ENCODE data around the gene CLK4. TPM values are rescaled to one million over a fixed set of nuclear protein-coding genes. Genes with fewer than 3 reads are reported as not detected.
"Not testable (repeated sequence)": the region's sequence is repeated elsewhere in the genome, so short reads cannot be mapped to it uniquely, and the experiment has no call there.

CLK4 gene
- polyA plus RNA-seq, 1 donor from 2014 or later, result 31.1 TPM

DNA sequence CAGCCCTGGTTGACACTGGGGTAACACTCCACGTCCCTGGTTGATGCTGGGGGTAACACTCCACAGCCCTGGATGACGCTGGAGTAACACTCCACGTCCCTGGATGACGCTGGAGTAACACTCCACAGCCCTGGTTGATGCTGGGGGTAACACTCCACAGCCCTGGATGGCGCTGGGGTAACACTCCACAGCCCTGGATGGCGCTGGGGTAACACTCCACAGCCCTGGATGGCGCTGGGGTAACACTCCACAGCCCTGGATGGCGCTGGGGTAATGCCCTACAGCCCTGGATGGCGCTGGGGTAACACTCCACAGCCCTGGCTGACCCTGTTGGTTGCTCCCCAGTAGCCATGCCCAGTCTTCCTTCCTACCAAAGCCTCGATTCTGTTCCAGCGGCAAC is 41.4 kb downstream of the CLK4 start:
- H3K4me1 Mint-ChIP-seq, H3K27ac Mint-ChIP-seq, H3K4me3 Mint-ChIP-seq, H3K9me3 Mint-ChIP-seq, H3K36me3 Mint-ChIP-seq: not testable (repeated sequence)
- H3K27me3 Mint-ChIP-seq, result peaks cover 25% of the 10 kb centered on the region

DNA sequence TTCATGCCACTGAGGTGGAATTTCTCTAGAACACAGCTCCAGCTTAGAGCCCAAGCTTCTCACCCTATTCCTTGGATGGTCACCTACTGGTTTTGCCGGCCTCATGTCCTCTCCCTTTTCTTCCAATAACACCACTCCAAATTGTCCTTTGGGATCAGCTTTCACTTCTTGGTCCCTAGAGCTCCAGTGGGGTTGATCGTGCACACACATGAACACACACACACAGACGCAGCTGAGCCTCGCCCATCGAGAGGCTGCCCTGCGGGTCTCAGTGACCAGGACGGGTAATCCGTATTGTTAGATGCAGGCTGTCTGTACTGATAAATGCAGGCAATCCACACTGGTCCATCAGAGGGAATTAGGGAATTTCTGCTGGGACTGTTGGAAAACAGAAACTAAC is 43.6 kb downstream of the CLK4 start:
- Mint-ChIP-seq H3K36me3 (peaks cover 4% of the 10 kb centered on the region), H3K4me3 (no peak overlapping the region), H3K9me3 (no peaks in the 10 kb centered on the region), H3K27ac (no peak overlapping the region), H3K4me1 (no peaks in the 10 kb centered on the region), H3K27me3 (peaks cover 17% of the 10 kb centered on the region)

DNA sequence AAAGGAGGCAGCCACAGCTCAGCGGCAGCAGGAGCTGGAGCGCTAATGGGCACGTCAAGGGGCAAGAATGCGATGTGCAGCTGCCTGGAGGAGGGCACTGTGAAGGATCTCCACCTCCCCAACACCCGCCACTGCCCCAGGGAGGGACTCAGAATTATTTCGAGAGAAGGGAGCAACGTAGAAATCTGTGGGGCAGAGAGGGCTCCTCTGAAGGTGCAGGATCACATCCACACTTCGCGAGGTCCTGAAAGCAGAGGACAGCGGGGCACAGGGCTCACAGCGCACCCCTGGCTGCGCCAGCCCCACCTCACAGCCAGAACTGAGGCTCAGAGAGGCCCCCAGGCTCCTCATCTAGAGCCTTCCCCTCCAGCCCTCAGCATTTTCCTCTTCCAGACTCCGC is 44.6 kb downstream of the CLK4 start:
- H3K4me1 Mint-ChIP-seq, result no peaks in the 10 kb centered on the region
- no peak overlapping the region for H3K27ac Mint-ChIP-seq
- H3K27me3 Mint-ChIP-seq, result peaks cover 13% of the 10 kb centered on the region
- H3K9me3 Mint-ChIP-seq, result no peaks in the 10 kb centered on the region
- no peak overlapping the region for H3K4me3 Mint-ChIP-seq
- peaks cover 4% of the 10 kb centered on the region for H3K36me3 Mint-ChIP-seq

DNA sequence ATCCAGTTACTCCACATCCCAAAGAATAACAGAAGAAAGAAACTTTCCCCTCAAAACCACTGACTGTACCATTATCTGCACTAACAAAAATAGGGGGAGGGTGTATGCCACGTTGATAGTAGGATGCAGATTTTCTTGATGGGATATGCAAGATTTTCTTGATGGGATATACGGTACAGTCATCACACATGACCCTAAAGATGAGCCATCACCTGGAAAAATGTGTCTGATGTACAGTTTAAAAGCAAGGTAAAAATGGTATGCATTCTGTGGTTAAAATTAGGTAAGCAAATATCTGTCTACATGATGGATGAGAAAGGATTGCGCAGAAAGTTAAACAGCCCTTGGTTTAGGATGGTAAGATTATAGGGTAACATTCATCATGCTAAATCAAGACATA is 45.2 kb downstream of the CLK4 start:
- H3K27me3 Mint-ChIP-seq, result peaks cover 14% of the 10 kb centered on the region
- H3K36me3 Mint-ChIP-seq, result peaks cover 4% of the 10 kb centered on the region
- H3K4me3 Mint-ChIP-seq, result no peak overlapping the region
- H3K27ac Mint-ChIP-seq, result no peak overlapping the region
- H3K9me3 Mint-ChIP-seq, result no peaks in the 10 kb centered on the region
- H3K4me1 Mint-ChIP-seq, result no peaks in the 10 kb centered on the region

DNA sequence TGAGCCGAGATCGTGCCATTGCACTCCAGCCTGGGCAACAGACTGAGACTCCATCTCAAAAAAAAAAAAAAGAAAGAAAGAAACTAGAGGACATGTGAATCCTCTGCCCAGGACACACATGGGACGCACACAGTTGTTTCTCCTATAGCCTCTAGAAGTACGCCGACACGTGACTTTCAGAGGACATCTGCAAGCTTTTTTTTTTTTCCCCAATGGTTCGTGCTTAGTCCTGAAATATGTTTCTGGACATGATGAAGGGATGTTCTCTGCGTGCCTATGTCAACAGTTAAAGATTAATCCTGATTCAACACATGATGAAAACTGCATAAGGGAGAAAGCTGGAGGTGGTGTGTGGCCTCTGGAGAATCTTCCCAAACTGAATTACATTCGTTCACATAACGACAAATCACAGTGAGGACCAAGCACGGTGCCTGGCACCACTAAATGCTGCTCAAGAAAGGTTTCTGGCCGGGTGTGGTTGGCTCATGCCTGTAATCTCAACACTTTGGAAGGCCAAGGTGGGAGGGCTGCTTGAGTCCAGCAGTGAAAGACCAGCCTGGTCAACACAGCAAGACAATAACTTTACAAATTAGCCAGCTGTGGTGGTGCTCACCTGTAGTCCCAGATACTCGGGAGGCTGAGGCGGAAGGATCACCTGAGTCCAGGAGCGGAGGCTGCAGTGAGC is 46.4 kb downstream of the CLK4 start:
- peaks cover 4% of the 10 kb centered on the region for H3K36me3 Mint-ChIP-seq
- no peak overlapping the region for H3K4me3 Mint-ChIP-seq
- no peaks in the 10 kb centered on the region for H3K9me3 Mint-ChIP-seq
- H3K27me3 Mint-ChIP-seq, result peaks cover 11% of the 10 kb centered on the region
- no peaks in the 10 kb centered on the region for H3K4me1 Mint-ChIP-seq
- H3K27ac Mint-ChIP-seq, result no peak overlapping the region

DNA sequence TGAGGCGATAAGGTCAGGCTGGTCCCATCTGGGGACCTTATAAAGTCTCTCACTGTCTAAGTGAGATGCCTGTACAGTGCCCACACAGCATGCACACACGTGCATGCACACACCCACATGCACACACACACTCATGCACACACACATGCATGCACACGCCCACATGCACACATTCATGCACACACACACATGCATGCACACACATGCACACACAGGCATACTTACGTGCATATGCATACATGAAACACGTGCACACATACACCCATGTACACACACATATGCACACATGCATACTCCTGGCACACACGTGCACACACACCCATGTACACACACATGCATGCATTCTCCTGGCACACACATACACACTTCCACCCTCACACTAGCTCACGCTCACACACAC is 48.9 kb downstream of the CLK4 start:
- Mint-ChIP-seq H3K36me3 (peaks cover 4% of the 10 kb centered on the region), H3K27ac (no peak overlapping the region), H3K4me1 (no peaks in the 10 kb centered on the region), H3K4me3 (no peak overlapping the region), H3K9me3 (peaks cover 0 to 1% (median 0%) of the 10 kb centered on the region in 3 donors), H3K27me3 (peaks cover 11% of the 10 kb centered on the region)

DNA sequence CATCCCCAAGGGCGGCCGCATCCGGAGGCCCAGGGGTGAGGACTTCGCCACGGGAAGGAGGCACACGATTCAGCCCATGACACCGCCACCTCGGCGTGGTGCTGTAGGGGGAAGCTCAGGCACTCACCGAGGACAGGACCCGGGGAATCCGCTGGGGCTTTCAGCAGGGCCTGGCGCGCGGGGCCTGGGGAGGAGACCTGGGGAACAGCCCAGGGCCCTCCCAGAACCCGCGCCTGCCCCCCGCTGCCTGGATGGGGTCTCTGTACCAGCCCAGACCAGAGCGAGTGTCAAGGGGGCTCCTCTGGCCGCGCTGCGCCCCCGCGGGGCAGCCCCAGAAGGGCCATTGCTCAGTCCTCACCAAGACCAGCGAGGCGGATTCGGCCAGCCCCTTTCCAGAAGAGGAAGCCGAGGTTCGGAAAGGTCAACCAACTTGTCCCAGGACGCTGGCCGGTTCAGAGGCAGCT is 49.4 kb downstream of the CLK4 start:
- peaks cover 11% of the 10 kb centered on the region for H3K27me3 Mint-ChIP-seq
- H3K36me3 Mint-ChIP-seq, result peaks cover 4% of the 10 kb centered on the region
- peaks cover 0 to 6% (median 0%) of the 10 kb centered on the region in 3 donors for H3K9me3 Mint-ChIP-seq

DNA sequence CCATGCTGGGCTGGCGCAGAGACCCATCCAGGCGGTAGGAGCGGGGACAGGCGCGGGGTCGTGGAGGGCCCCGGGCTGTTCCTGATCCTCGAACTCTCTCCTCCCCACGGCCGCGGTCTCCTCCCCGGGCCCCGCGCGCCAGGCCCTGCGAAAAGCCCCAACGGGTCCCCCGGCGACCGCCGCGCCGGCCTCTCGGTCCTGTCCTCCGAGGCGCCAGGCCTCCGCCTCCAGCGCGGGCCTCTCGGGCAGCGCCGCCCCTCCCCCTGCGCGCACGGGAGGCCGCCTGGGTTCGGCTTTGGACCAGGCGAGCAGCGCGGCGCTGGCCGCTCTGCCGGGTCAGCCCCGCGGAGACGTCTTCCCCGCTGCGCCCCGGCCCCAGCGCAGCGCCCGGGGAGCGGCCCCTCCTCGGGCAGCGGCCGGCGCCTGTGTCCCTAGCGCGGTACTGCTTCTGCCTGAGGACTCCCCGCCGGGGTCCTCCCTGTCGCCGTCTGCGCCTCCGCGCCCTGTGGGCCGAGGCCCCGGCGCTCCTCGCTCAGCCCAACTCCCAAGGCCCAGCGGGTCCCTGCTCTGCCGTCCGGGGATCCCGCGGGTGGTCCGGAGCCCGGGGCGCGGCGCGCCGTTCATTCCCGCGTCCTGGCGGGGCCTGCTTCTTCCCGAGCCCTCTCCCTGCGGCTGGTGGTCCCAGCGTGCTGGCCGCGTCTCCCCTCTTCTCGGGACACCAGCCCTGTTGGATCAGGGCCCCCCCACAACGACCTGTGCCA is 50.1 kb downstream of the CLK4 start:
- no peaks in the 10 kb centered on the region for H3K4me1 Mint-ChIP-seq
- peaks cover 0 to 10% (median 0%) of the 10 kb centered on the region in 3 donors for H3K9me3 Mint-ChIP-seq
- no peak overlapping the region for H3K4me3 Mint-ChIP-seq
- peaks cover 11% of the 10 kb centered on the region for H3K27me3 Mint-ChIP-seq
- peaks cover 4% of the 10 kb centered on the region for H3K36me3 Mint-ChIP-seq
- H3K27ac Mint-ChIP-seq, result no peak overlapping the region

More for the DNA sequence above, 49.4 kb downstream of the CLK4 start:
- H3K4me1 Mint-ChIP-seq, result no peaks in the 10 kb centered on the region
- H3K27ac Mint-ChIP-seq, result no peak overlapping the region
- H3K4me3 Mint-ChIP-seq, result no peak overlapping the region

DNA sequence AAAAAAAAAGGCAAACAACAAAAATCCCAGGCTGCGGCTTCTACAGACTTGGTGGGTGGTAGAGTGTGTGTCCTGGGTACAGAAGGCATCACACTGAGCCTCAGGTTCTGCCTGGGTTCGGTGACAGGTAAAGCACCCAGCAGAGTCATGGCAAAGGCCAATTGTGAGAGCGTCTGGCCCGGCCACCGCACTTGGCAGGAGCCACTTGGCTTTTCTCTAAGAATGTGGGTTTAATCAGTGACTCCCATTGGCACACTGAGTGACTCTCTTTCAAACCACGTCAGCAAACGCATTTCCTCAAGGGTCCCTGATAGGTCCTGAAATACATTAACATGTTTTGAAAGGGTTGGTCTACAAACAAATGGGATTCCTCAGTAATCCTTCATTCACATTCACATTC is 53.6 kb downstream of the CLK4 start:
- Mint-ChIP-seq H3K27me3 (peaks cover 14% of the 10 kb centered on the region), H3K27ac (no peak overlapping the region), H3K4me3 (no peak overlapping the region), H3K9me3 (peaks cover 1 to 10% (median 2%) of the 10 kb centered on the region in 3 donors), H3K36me3 (no peaks in the 10 kb centered on the region), H3K4me1 (no peaks in the 10 kb centered on the region)

DNA sequence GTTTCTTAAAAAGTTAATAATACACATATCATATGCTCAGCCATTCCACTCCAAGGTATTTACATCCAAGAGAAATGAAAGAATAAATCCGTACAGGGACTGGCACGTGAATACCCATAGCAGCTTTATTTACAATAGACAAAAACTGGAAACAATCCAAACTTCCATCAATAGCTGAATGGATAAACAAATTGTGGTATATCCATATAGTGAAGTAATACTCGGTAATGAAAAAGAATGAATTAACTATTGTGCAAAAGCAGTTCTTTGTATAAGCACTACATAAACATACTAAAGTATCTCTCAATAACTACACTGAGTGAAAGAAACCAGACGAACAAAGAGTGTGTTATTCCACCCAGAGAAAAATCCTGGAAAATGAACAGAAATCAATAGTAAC is 54.2 kb downstream of the CLK4 start:
- no peaks in the 10 kb centered on the region for H3K4me1 Mint-ChIP-seq
- peak overlapping the region in 1 of 4 donors; percentile 35 for H3K4me3 Mint-ChIP-seq
- H3K27ac Mint-ChIP-seq, result no peak overlapping the region
- peaks cover 1 to 10% (median 2%) of the 10 kb centered on the region in 3 donors for H3K9me3 Mint-ChIP-seq
- no peaks in the 10 kb centered on the region for H3K36me3 Mint-ChIP-seq
- peaks cover 11% of the 10 kb centered on the region for H3K27me3 Mint-ChIP-seq

DNA sequence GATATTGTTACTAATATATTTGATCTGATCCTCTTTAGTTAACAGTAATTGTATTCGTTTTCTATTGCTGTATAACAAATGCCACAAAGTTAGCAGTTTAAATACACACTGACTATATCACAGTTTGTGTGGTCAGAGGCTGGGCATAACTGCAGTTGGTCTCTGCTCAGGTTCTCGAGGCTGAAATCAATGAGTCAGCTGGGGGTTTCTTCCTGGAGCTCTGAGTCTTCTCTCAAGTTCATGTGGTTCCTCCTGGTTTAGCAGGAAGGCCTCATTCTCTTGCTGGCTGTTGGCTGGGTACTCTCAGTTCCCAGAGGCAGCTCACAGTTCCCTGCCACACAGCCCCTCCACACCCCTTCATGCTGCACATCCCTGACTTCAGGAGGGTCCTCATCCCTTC is 57.4 kb downstream of the CLK4 start:
- H3K27me3 Mint-ChIP-seq, result peaks cover 8% of the 10 kb centered on the region
- H3K4me3 Mint-ChIP-seq, result no peak overlapping the region
- peaks cover 3% of the 10 kb centered on the region for H3K36me3 Mint-ChIP-seq
- H3K27ac Mint-ChIP-seq, result no peak overlapping the region
- peaks cover 1 to 10% (median 2%) of the 10 kb centered on the region in 3 donors for H3K9me3 Mint-ChIP-seq
- H3K4me1 Mint-ChIP-seq, result peaks cover 0 to 2% (median 0%) of the 10 kb centered on the region in 3 donors

DNA sequence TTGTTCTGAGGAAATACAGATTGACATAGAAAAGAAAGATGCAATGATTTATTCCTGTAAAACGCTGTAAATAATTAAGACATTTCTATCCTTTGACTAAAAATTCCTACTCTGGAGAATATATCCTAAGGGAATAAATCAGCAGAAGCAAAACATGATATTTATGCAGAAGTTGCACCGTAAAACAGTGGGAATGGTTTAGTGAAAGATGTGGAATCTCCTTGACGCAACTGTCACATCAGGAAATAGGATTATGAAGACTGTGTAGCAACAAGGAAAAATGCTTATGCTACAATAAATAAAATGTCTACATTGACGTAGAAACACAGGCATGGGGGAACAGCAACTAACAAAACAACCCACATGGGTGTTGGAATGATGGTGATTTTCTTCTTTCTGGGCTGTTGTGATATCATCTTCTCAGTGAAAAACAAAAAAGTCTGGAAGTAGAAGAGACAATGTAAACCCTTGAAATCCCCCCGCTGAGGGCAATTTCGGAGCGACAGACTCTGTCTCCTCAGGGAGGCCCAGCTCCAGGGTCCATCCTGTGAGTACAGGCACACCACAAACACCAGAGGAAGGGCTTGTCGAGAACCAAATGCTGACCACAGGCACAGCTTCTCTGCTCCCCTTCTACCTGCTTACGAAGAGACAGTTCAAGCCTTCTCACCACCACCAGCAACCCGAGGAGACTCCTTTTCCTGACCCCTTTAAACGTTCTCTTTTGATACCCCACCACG is 61.9 kb downstream of the CLK4 start:
- Mint-ChIP-seq H3K4me3 (no peak overlapping the region), H3K9me3 (peaks cover 0 to 1% (median 0%) of the 10 kb centered on the region in 3 donors), H3K27ac (no peak overlapping the region), H3K27me3 (peaks cover 14% of the 10 kb centered on the region), H3K4me1 (peaks cover 0 to 4% (median 2%) of the 10 kb centered on the region in 3 donors), H3K36me3 (peaks cover 3% of the 10 kb centered on the region)

DNA sequence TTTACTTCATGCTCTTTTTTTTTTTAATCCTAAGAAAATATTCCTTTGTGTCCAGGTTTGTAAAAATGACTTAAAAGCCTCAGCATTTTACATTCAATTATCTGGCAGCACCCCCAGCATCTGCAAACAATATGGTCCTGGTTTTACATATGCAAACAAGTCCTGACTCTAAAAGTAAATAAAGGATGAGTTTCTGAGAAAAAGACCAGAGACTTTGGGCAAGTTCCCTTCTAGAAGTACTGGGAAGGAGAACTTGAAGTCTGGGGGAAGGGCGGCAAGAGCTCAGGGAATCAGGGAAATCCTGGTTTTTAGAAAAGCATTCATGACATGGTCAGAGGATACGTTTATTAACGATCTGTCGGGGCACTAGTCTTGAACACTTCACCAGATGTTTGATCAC is 62.5 kb downstream of the CLK4 start:
- Mint-ChIP-seq H3K4me1 (peaks cover 0 to 4% (median 3%) of the 10 kb centered on the region in 3 donors), H3K27ac (no peak overlapping the region), H3K9me3 (peaks cover 0 to 1% (median 0%) of the 10 kb centered on the region in 3 donors), H3K27me3 (peaks cover 14% of the 10 kb centered on the region), H3K4me3 (no peak overlapping the region), H3K36me3 (peaks cover 3% of the 10 kb centered on the region)

DNA sequence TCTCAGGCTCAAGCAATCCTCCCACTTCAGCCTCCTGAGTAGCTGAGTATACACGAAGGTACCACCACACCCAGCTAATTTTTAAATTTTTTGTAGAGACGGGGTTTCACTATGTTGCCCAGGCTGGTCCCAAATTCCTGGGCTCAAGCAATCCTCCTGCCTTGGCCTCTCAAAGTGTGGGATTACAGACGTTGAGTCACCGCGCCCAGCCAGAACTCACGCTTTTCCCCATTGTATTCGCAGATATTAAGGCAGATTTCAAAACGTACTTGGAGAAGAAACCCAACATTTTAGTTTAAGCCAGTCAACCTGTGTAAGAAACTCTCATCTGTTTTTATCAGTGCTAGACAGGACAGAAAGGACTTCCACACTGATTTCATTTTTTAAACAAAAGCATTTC is 63.2 kb downstream of the CLK4 start:
- Mint-ChIP-seq H3K27ac (no peak overlapping the region), H3K36me3 (peaks cover 3% of the 10 kb centered on the region), H3K9me3 (no peaks in the 10 kb centered on the region), H3K4me3 (no peak overlapping the region), H3K4me1 (peaks cover 0 to 4% (median 3%) of the 10 kb centered on the region in 3 donors), H3K27me3 (peaks cover 16% of the 10 kb centered on the region)

DNA sequence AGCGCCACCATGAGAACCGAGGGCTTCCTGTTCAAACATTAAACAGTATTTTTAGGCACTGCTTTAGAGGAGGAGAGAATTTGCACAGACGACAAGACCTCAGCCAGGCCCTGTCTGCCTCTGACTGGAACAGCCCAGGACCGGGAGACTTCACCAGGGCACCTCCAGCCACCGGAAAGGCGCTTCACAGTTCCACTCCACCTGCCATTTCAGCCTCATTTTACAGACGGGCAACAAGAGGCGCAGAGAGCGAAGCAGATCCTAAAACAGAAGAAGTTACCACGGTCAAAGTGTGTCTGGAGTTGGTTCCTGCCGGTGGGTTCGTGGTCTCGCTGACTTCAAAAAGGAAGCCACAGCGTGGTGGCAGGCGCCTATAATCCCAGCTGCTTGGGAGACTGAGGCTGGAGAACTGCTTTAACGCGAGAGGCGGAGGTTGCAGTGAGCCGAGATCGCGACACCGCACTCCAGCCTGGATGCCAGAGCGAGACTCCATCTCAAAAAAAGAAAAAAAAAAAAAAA is 65.0 kb downstream of the CLK4 start:
- H3K27ac Mint-ChIP-seq, result no peak overlapping the region
- H3K27me3 Mint-ChIP-seq, result peaks cover 16% of the 10 kb centered on the region

More for the DNA sequence above, 65.0 kb downstream of the CLK4 start:
- peaks cover 3% of the 10 kb centered on the region for H3K36me3 Mint-ChIP-seq
- no peaks in the 10 kb centered on the region for H3K9me3 Mint-ChIP-seq
- H3K4me1 Mint-ChIP-seq, result peaks cover 0 to 4% (median 3%) of the 10 kb centered on the region in 3 donors
- H3K4me3 Mint-ChIP-seq, result no peak overlapping the region

All from IgD-negative memory B cell (primary cell).